Peyer's patch (tissue), 4 donors: ENCODE results near the gene MRPL38.

ENCODE experiments used
- POLR2A ChIP-seq, 2 donors: fragments of 450-650 bp; IDR thresholded peaks; one replicate each; pipeline ENCODE4 v1.5.1; 2017; ENCODE audit warnings: antibody characterized with exemption in 2 of 2, mild to moderate bottlenecking in 2 of 2, moderate library complexity in 2 of 2
- TF ChIP-seq, protein P1 (sequence below), 6 experiments: fragments of 450-650 bp in 4 of 6; fragments of 200-600 bp in 2 of 6; sonication (generic) in 1 of 6; IDR thresholded peaks; one replicate each; pipeline ENCODE4 v1.5.1; 2017 to 2019; ENCODE audit warnings: antibody characterized with exemption in 6 of 6, mild to moderate bottlenecking in 3 of 6, moderate library complexity in 1 of 6

DNA sequence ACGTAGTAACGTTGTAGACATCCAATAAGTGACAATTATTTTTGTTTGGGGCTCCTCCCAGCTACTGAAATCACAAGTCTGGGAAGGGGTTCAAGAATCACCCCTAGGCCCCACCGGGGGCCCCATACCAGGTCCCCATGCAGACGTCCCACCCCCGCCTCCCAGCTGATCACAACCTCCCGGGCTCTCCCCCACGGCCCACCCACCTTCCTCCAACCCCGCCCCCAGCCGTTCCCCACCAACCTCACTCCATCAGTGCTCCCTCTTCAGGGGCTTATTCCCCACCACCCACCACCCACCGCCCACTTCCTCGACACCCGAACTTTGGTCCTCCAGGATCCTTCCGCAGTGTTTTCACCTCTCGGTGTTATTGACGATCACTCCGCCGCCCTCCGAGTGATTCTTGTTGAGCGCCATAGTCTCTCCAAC is 49.8 kb downstream of the MRPL38 start:
- TF ChIP-seq, protein P1, sequence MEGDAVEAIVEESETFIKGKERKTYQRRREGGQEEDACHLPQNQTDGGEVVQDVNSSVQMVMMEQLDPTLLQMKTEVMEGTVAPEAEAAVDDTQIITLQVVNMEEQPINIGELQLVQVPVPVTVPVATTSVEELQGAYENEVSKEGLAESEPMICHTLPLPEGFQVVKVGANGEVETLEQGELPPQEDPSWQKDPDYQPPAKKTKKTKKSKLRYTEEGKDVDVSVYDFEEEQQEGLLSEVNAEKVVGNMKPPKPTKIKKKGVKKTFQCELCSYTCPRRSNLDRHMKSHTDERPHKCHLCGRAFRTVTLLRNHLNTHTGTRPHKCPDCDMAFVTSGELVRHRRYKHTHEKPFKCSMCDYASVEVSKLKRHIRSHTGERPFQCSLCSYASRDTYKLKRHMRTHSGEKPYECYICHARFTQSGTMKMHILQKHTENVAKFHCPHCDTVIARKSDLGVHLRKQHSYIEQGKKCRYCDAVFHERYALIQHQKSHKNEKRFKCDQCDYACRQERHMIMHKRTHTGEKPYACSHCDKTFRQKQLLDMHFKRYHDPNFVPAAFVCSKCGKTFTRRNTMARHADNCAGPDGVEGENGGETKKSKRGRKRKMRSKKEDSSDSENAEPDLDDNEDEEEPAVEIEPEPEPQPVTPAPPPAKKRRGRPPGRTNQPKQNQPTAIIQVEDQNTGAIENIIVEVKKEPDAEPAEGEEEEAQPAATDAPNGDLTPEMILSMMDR (IDR thresholded peaks at IDR 0.05), result no peak
- TF ChIP-seq POLR2A (IDR thresholded peaks at IDR 0.05), result no peak
